ENCODE results near the gene SCTR. TPM values are rescaled to one million over a fixed set of nuclear protein-coding genes. Genes with fewer than 3 reads are reported as not detected.

SCTR gene
- total RNA-seq, 1 experiment from 2014 or later: not detected

GRCh38 chr2:119469131-119469530, 55.2 kb downstream of the SCTR start:
- no peak for ATAC-seq
- no peak overlapping the region for H3K27ac ChIP-seq (ENCODE audit: low read length)
- CTCF ChIA-PET: no interaction called here
- H3K9me3 ChIP-seq (ENCODE audit: control insufficient read depth, insufficient read depth, low read depth, low read length): no peaks in the 10 kb centered on the region
- H3K36me3 ChIP-seq (ENCODE audit: control insufficient read depth, insufficient read depth, low read length): no peaks in the 10 kb centered on the region
- no peak for TF ChIP-seq SIN3A (IDR thresholded peaks at IDR 0.05; ENCODE audit: borderline replicate concordance, insufficient read depth, low read depth, low read length)
- TF ChIP-seq, protein P1, sequence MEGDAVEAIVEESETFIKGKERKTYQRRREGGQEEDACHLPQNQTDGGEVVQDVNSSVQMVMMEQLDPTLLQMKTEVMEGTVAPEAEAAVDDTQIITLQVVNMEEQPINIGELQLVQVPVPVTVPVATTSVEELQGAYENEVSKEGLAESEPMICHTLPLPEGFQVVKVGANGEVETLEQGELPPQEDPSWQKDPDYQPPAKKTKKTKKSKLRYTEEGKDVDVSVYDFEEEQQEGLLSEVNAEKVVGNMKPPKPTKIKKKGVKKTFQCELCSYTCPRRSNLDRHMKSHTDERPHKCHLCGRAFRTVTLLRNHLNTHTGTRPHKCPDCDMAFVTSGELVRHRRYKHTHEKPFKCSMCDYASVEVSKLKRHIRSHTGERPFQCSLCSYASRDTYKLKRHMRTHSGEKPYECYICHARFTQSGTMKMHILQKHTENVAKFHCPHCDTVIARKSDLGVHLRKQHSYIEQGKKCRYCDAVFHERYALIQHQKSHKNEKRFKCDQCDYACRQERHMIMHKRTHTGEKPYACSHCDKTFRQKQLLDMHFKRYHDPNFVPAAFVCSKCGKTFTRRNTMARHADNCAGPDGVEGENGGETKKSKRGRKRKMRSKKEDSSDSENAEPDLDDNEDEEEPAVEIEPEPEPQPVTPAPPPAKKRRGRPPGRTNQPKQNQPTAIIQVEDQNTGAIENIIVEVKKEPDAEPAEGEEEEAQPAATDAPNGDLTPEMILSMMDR (IDR thresholded peaks at IDR 0.05): no peak
- no peak for TF ChIP-seq POLR2AphosphoS5 (IDR thresholded peaks at IDR 0.05; ENCODE audit: low read depth, low read length)
- TF ChIP-seq, protein P2, sequence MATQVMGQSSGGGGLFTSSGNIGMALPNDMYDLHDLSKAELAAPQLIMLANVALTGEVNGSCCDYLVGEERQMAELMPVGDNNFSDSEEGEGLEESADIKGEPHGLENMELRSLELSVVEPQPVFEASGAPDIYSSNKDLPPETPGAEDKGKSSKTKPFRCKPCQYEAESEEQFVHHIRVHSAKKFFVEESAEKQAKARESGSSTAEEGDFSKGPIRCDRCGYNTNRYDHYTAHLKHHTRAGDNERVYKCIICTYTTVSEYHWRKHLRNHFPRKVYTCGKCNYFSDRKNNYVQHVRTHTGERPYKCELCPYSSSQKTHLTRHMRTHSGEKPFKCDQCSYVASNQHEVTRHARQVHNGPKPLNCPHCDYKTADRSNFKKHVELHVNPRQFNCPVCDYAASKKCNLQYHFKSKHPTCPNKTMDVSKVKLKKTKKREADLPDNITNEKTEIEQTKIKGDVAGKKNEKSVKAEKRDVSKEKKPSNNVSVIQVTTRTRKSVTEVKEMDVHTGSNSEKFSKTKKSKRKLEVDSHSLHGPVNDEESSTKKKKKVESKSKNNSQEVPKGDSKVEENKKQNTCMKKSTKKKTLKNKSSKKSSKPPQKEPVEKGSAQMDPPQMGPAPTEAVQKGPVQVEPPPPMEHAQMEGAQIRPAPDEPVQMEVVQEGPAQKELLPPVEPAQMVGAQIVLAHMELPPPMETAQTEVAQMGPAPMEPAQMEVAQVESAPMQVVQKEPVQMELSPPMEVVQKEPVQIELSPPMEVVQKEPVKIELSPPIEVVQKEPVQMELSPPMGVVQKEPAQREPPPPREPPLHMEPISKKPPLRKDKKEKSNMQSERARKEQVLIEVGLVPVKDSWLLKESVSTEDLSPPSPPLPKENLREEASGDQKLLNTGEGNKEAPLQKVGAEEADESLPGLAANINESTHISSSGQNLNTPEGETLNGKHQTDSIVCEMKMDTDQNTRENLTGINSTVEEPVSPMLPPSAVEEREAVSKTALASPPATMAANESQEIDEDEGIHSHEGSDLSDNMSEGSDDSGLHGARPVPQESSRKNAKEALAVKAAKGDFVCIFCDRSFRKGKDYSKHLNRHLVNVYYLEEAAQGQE (IDR thresholded peaks at IDR 0.05; ENCODE audit: insufficient read depth in 1 of 2, low read depth in 2 of 2, low read length in 1 of 2): no peak
- TF ChIP-seq TCF7L2 (IDR thresholded peaks at IDR 0.05; ENCODE audit: low read depth, low read length): no peak
- POLR2A ChIA-PET: no interaction called here
- in situ Hi-C loops (cut with HindIII; ENCODE audit: low pct_unique_long_range_greater_than_20kb, low sequenced_read_pairs) (no loop called here), intact Hi-C loops (cut with micrococcal nuclease; ENCODE audit: unreplicated experiment) (no loop called here)
- 0 out of 2 replicates have a peak, but pooled peaks cover 2% of the 10 kb centered on the region for H3K27me3 ChIP-seq (ENCODE audit: control insufficient read depth, insufficient read depth, low read length)
- DNase-seq (ENCODE audit: low read depth, low spot score): no peak
- no TSS peak for BruUV-seq (replicated peaks)
- no peak overlapping the region for H3K4me3 ChIP-seq (ENCODE audit: low read depth in 2 of 2, low read length in 2 of 2)
- no peaks in the 10 kb centered on the region for H3K4me1 ChIP-seq (ENCODE audit: control insufficient read depth, insufficient read depth, low read length)

DNA sequence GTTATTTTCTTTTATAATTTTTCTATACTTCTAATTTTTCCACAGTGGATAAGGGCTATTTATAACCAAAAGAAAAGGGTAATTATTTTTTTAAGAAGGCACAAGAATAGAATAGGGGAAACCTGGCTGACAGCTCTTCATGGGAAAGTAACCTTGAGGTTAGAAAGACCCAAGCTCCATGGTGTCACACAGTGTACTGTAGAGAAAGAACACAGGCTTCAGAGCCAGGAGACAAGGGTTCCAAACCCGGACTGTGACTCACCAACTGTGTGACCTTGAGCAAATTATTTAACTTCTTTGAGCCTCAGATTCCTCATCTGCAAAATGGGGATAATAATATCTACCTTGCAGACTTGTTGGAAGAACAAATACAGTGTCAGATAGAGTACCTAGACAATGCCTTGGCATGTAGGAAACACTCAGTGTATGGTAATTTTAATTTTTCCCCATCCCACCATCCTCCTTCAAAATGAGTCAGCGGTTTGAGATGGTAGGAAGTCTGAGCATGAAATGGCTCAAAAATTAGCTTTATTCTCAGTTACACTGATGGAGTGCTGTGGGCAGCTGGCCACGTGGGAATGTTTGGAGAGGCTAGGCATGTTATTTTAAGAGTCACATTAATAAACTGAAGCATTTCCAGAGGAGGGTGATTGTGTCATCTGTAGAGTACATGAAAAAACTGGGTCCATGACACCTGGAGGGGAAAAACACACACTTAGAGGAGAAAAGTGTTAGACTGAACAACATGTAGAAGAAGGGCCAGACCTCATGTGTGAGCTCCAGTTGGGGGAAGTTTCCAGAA, 55.9 kb downstream of the SCTR start:
- Histone ChIP-seq H3K36me3 (ENCODE audit: control insufficient read depth, insufficient read depth, low read length) (no peaks in the 10 kb centered on the region), H3K4me1 (ENCODE audit: control insufficient read depth, insufficient read depth, low read length) (no peaks in the 10 kb centered on the region), H3K9me3 (ENCODE audit: control insufficient read depth, insufficient read depth, low read depth, low read length) (no peaks in the 10 kb centered on the region), H3K27ac (ENCODE audit: low read length) (no peak overlapping the region), H3K4me3 (ENCODE audit: low read depth in 2 of 2, low read length in 2 of 2) (no peak overlapping the region), H3K27me3 (ENCODE audit: control insufficient read depth, insufficient read depth, low read length) (0 out of 2 replicates have a peak, but pooled peaks cover 2% of the 10 kb centered on the region)
- BruUV-seq (replicated peaks): no TSS peak
- ATAC-seq (no peak), DNase-seq (ENCODE audit: low read depth, low spot score) (no peak)
- in situ Hi-C loops (cut with HindIII; ENCODE audit: low pct_unique_long_range_greater_than_20kb, low sequenced_read_pairs) (no loop called here), intact Hi-C loops (cut with micrococcal nuclease; ENCODE audit: unreplicated experiment) (no loop called here)
- TF ChIP-seq POLR2AphosphoS5 (IDR thresholded peaks at IDR 0.05; ENCODE audit: low read depth, low read length): no peak
- TF ChIP-seq, protein P2 (IDR thresholded peaks at IDR 0.05; ENCODE audit: insufficient read depth in 1 of 2, low read depth in 2 of 2, low read length in 1 of 2): no peak
- TF ChIP-seq, protein P1 (IDR thresholded peaks at IDR 0.05): no peak
- no peak for TF ChIP-seq SIN3A (IDR thresholded peaks at IDR 0.05; ENCODE audit: borderline replicate concordance, insufficient read depth, low read depth, low read length)
- TF ChIP-seq TCF7L2 (IDR thresholded peaks at IDR 0.05; ENCODE audit: low read depth, low read length): no peak
- CTCF ChIA-PET: no interaction called here
- POLR2A ChIA-PET: no interaction called here

All from Panc1 (cell line).